ENCODE results near the gene RNF111. TPM values are rescaled to one million over a fixed set of nuclear protein-coding genes. Genes with fewer than 3 reads are reported as not detected.

The RNF111 gene
- polyA plus RNA-seq, 1 donor (not counting 4 experiments of a cell fraction or from before 2014, with no cell fraction given), result 27.4 TPM

DNA sequence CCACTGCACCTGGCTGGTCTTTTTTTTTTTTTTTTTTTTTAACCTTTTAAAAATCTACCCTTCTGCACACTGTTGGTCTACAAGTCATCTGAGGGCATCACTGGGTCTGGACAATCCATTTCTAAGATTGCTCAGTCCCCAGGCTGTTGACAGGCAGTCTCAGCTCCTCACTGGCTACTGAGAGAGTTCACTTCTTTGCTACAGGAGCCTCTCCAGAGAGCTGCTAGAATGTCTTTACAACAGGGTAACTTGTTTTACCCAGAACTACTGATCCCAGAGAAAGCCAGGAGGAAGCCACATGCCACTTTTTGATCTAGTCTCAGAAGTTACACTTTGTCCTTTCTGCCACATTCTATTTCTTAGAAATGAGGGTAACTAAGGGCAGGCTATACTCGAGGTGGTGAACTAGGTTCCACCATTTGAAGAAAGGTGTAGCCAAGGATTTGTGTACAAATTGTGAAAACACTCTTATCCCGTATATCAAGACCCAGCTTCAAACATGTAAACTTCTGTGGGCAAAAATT lies 111.8 kb downstream of the RNF111 start:
- Histone ChIP-seq H3K36me3 (ENCODE audit: control insufficient read depth in 2 of 2, extremely low read depth in 1 of 2, insufficient read depth in 2 of 2, low read length in 2 of 2) (peaks cover 0 to 6% of the 10 kb centered on the region in 2 experiments), H4K20me1 (ENCODE audit: control insufficient read depth, extremely low read depth, insufficient read depth, low read length) (no peaks in the 10 kb centered on the region), H3K4me1 (ENCODE audit: control insufficient read depth, extremely low read depth, insufficient read depth, low read length) (no peaks in the 10 kb centered on the region), H3K4me3 (ENCODE audit: control insufficient read depth in 2 of 3, extremely low read depth in 1 of 3, insufficient read depth in 2 of 3, low read depth in 1 of 3, low read length in 3 of 3) (no peak overlapping the region), H3K79me2 (ENCODE audit: control insufficient read depth, insufficient read depth, low read length) (no peaks in the 10 kb centered on the region), H2AFZ (ENCODE audit: control insufficient read depth, low read length) (no peak overlapping the region), H3K9me1 (ENCODE audit: control insufficient read depth, extremely low read depth, insufficient read depth, low read length) (no peaks in the 10 kb centered on the region), H3K4me2 (ENCODE audit: control insufficient read depth, extremely low read depth, insufficient read depth, low read depth, low read length) (no peak overlapping the region), H3K27ac (ENCODE audit: control insufficient read depth, insufficient read depth, low read length) (no peak overlapping the region), H3K27me3 (ENCODE audit: control insufficient read depth, extremely low read depth, insufficient read depth, low read length) (no peaks in the 10 kb centered on the region), H3K9me3 (ENCODE audit: control insufficient read depth, low read depth, low read length) (no peaks in the 10 kb centered on the region), H3K9ac (ENCODE audit: control insufficient read depth, extremely low read depth, insufficient read depth, low read length) (no peak overlapping the region)
- dilution Hi-C loops (cut with MboI; ENCODE audit: extremely low pct_ligation_motif_present, low sequenced_read_pairs), result no loop called here
- DNase-seq (ENCODE audit: low read depth, low spot score) (no peak), FAIRE-seq (no peak)
- TF ChIP-seq, protein P1, sequence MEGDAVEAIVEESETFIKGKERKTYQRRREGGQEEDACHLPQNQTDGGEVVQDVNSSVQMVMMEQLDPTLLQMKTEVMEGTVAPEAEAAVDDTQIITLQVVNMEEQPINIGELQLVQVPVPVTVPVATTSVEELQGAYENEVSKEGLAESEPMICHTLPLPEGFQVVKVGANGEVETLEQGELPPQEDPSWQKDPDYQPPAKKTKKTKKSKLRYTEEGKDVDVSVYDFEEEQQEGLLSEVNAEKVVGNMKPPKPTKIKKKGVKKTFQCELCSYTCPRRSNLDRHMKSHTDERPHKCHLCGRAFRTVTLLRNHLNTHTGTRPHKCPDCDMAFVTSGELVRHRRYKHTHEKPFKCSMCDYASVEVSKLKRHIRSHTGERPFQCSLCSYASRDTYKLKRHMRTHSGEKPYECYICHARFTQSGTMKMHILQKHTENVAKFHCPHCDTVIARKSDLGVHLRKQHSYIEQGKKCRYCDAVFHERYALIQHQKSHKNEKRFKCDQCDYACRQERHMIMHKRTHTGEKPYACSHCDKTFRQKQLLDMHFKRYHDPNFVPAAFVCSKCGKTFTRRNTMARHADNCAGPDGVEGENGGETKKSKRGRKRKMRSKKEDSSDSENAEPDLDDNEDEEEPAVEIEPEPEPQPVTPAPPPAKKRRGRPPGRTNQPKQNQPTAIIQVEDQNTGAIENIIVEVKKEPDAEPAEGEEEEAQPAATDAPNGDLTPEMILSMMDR (optimal IDR thresholded peaks at IDR 0.05 in 1 of 3, IDR thresholded peaks at IDR 0.05 in 1 of 3, conservative IDR thresholded peaks at IDR 0.05 in 1 of 3; ENCODE audit: extremely low read depth in 1 of 3, insufficient read depth in 2 of 3, low read length in 3 of 3), result no peak
- no peak for TF ChIP-seq EZH2 (IDR thresholded peaks at IDR 0.05; ENCODE audit: low read length)

DNA sequence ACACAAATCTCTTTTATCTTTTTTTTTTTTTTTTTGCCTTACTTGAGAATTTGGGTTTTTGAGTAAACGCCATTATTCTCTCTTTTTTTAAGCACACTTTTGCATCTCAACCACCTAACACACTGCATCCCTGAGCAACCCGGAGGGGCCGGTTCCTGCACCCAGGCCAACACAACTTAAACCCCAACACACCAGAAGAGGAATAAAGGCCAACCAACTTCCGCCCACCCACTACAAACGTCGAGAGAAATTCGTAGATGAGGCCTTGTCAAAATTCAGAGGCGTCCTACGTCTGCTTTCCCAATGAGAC lies 117.1 kb downstream of the RNF111 start:
- Histone ChIP-seq H3K9me1 (ENCODE audit: control insufficient read depth, extremely low read depth, insufficient read depth, low read length) (no peaks in the 10 kb centered on the region), H3K79me2 (ENCODE audit: control insufficient read depth, insufficient read depth, low read length) (peaks cover 8% of the 10 kb centered on the region), H3K4me2 (ENCODE audit: control insufficient read depth, extremely low read depth, insufficient read depth, low read depth, low read length) (peak overlapping the region; percentile 90), H4K20me1 (ENCODE audit: control insufficient read depth, extremely low read depth, insufficient read depth, low read length) (no peaks in the 10 kb centered on the region), H3K4me3 (ENCODE audit: control insufficient read depth in 2 of 3, extremely low read depth in 1 of 3, insufficient read depth in 2 of 3, low read depth in 1 of 3, low read length in 3 of 3) (peak overlapping the region; percentile 82 to 97 (median 93)), H3K27me3 (ENCODE audit: control insufficient read depth, extremely low read depth, insufficient read depth, low read length) (no peaks in the 10 kb centered on the region), H2AFZ (ENCODE audit: control insufficient read depth, low read length) (peak overlapping the region; percentile 89), H3K9ac (ENCODE audit: control insufficient read depth, extremely low read depth, insufficient read depth, low read length) (peak overlapping the region; percentile 79), H3K9me3 (ENCODE audit: control insufficient read depth, low read depth, low read length) (no peaks in the 10 kb centered on the region), H3K36me3 (ENCODE audit: control insufficient read depth in 2 of 2, extremely low read depth in 1 of 2, insufficient read depth in 2 of 2, low read length in 2 of 2) (peaks cover 0 to 9% of the 10 kb centered on the region in 2 experiments), H3K4me1 (ENCODE audit: control insufficient read depth, extremely low read depth, insufficient read depth, low read length) (peaks cover 11% of the 10 kb centered on the region), H3K27ac (ENCODE audit: control insufficient read depth, insufficient read depth, low read length) (peak overlapping the region; percentile 67)
- TF ChIP-seq EZH2 (IDR thresholded peaks at IDR 0.05; ENCODE audit: low read length), result no peak
- TF ChIP-seq, protein P1 (optimal IDR thresholded peaks at IDR 0.05 in 1 of 3, IDR thresholded peaks at IDR 0.05 in 1 of 3, conservative IDR thresholded peaks at IDR 0.05 in 1 of 3; ENCODE audit: extremely low read depth in 1 of 3, insufficient read depth in 2 of 3, low read length in 3 of 3), result no peak
- DNase-seq (ENCODE audit: low read depth, low spot score), result no peak
- no peak for FAIRE-seq
- dilution Hi-C loops (cut with MboI; ENCODE audit: extremely low pct_ligation_motif_present, low sequenced_read_pairs), result no loop called here
